Activated T-helper 1 cell treated with Interleukin-2 at 50 U/mL for 16 hours (primary cell): ENCODE data around the gene SH3BP4.

Source experiments
- DNase-seq: peaks from one replicate; pipeline ENCODE4 v3.0.0-alpha.2; 2020; ENCODE audit warnings: low read depth

The SH3BP4 gene

DNA sequence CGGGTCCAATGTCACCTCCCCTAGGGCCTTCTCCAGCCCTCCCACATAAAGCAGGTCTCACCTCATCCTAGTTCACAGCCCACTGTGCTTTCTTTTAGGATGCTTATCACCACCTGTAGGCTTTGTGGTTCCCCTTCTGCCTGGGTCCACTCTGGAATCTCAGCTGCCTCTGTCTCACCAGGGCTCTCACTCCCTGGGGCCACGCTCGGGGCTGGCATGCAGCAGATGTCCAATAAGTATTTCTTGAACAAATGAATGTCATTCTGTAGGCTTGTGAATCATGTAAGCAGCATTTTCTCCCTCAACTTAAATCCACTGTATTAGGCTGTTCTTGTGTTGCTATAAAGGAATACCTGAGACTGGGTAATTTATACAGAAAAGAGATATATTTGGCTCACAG lies 4.3 kb upstream of the SH3BP4 start:
- DNase-seq = no peak

DNA sequence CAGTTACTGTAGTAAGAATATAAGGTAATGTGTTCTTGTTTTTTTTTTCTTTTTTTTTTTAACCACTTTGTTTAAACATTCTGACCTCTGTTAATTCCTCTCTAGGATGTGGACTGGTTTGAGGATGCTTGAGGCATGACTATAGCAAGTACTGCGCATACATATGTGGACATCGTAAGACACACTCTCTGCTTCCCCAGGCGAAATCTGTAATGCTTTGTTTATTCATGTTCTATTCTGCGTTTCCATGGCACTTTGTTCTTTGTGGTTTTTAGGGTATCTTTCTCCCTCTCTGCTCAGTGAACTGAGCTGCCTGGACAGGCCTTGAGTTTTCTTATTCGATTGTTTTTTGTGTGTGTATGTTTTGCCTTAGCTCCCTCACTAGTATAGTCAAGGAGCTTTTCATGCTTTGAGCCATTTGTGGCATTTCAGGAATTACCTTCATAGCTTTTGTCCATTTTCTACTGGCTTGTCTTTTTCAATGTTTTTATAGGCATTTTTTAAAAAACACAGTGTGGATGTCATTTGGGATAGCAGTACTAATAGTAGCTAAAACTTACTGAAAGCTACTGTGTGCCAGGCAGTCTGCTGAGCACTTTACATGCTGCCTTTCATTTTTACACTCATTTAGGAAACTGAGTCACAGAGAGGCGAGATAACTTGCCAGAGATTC lies 1.9 kb upstream of the SH3BP4 start:
- DNase-seq = no peak

DNA sequence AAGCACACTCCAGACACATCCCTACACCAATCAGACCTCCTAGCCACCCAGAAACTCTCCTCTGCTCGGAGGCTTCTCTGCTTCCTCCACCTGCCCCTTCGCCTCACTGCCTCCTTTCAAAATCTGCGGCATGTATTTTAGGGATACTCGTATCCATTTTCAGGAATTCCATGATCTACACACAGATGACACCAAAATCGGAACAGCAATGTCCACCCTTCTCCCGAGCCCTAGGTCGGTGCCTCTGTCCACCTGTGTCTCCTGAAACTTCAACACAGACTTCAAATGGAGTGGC lies 1.4 kb upstream of the SH3BP4 start:
- DNase-seq = no peak

DNA sequence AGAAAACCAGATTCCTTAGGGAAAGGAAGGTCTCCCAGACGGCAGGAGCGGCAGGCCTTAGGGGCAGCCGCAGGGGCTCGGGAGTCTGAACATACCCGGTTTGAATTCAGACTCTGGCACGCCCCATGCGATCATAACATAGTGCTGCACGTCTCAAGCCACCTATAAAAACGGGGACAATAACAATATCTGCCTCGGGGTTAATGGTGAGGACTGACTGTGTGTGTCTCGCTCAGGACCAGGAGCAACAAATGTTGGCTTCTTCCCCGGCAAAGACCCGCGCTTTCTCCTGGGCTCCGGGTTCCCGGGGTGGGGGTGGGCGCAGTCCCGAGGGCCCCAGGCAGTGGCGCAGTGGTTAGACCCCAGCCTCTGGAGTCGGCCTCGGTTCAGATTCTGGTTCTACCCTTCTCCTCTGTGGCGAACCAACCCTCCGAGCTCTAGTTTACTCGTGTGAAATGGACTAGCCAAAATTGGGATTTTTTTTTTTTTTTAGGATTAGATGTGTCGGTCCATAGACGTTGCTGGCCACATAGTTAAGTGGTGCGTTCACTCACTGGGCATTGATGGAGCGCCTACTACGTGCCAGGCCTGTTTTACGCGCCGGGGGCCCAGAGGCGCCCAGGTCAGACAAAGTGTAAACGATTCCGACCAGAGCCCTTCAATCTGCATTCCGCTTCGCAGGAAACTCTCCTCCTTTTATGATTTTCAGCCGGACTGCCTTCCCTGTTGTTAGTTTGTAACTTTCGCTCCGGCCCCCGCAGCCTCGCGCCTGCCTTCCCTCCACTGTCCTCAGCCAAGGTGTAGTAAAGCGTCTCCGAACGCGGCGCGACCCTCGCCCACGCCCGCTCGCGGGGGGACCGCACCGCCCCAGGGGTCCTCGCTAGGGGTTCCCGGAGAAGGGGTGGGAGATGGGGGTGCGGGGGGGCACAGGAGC lies 820 bp upstream of the SH3BP4 start:
- no peak for DNase-seq

DNA sequence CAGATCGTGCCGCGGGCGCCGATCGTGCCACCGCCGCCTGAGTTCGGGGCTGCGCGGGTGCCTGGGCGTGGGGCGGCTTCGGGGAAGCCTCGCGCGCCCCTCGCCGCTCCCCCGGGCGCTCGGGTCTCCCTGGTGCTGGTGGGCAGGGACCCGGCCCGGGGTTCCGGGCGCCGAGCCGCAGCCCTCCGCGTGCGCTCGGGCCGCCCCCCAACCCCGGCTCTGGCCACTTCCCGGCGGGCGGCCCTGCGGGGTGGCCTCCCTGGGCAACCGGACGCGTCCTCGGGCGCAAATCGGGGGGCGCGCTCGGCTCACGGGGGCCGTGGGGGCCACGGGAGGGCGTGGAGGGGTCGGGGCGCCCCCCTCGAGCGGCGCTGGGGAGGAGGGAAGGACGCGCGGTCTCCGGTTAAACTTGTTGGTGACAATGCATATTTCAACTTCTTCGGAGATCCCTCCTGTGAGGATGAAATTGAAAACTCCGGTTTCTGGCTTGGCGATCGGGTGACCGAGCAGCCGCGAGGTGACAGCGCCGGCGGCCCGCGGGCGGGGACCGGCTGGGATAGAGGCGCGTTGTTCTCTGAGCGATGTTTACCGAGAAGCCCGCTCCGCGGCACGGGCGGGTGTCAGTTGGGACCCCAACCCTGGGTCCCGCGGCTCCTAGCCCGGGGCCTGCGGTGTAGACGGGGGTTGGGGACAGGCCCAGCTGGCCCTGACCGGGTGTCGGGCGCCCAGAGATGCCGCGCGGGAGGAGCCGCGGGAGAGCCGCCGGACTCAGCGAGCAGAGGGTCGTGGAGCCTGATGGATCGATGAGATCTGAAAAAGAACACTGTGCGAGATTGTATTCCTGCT lies 676 bp downstream of the SH3BP4 start:
- DNase-seq = no peak

DNA sequence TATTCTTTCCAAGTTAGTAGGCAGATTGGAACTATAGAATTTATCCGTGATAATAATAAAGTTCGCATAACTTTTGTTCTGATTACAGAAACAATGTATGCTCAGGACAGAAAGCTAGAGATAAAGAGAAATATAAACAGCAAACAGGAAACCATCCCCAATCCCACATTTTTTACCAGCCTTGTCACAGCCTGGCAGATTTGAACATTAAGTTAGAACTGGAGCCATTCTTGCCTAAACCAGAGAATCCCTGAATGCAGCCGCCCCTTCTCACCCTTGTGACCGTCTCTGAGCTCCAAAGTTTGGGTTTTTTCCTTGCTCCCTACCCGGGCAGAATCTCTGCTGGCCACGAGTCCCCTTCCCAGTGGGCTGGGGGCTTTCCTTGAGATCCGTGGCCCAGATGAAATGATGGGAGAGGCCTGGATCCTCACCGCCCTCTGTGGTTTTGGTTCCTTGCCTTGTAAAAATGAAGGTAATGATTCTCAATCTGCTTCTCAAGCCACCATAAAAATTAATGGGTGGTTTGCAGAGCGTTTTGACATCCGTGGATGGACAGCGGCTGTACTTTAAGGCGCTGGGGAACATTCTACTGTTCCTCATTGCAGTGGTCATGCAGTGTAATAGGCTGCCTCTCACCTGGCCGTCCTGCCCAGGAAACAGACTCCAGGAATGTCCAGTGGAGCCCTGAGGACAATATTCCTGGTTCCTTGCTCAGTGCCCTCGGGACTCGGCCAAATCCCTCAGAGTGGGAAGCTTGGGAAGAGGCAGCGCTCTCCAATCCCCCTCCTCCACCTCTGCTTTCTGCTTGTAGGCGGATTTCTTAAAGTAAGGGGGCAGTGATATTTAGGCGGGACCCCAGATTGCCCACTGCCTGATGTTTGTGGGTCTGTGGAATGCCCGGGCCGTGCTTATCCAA lies 1.6 kb downstream of the SH3BP4 start:
- DNase-seq = no peak

DNA sequence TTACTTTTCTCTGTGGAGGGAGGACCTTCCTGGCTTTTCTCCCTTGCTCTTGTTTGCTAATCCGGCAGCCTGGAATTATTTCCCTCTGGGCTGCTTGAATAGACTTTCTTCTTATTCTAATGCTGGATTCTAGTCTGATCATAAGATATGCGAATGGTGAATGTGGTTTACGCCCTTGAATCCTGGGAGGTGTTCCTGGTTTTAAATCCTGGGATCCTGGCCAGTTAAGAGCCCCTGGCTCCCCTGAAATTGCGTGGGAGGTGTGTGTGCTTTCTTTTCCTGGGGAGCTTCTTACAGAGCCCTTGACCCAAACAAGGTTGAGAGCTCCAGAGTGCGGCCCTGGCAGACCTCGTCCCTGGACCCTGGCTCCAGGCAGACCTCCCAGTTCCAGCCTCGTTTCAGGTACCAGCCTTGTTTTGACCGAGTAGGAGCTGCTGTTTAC lies 2.8 kb downstream of the SH3BP4 start:
- no peak for DNase-seq

DNA sequence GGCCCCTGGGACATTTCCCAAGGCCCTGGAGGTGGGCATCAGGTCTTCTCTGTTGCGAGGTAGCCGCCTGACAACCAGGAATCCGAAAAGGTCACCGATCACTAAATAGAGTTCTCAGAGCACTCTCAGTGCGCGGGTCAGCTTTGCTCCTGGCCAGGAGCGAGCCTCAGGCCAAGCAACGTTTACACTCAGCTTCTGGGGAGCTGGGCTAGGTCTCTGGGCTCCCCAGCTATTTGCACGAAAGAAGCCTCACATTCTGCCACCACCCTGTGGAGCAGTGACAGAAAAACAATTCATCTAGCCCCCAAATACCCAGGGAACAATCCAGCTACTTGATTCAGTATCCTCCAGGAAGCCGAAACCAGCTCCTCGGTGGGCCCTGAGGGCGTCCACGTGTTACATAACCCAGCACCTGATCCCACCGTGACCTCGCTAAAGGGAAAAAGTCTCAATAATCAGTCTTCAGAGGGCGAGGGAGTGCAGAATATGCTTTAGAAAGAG lies 3.3 kb downstream of the SH3BP4 start:
- no peak for DNase-seq

DNA sequence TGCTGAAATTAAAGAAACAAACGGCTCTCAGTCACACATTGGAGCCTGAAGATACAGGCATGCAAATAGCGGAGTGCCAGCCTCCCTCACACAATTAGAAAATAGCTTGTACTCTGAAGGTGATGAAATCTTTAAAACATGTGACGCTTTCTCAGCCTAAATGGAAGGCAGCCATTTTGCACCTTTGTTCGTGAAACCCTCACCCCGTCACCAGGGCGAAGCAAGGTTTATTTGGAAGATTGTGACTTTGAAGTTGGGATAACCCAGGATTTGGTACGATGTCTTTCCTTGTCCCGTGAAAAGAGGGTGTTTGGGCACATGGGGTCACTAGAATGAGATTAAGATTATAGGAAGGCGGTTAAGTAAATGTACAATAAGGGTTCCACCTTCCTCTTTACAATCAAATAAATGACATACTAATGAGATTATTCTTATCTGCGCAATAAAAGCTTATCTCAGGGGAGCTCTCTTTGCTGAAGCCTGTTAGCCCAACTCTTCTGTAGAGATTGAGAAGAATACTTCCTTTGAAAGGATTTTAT lies 4.2 kb downstream of the SH3BP4 start:
- DNase-seq = no peak

DNA sequence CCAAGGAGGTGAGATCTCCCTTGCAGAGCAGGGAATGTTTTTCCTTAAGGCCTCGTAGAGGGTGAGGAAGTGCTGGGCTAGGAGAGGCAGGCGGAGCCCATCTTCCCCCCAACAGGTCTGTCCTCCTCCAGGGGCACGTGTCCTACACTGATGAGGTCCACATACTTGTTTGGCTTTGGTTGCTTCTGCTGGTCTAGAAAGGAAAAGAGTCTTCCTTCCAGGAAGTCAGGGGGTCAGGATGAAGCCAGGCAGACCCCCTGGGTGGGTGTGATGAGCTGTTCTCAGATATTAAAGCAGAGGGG lies 6.0 kb downstream of the SH3BP4 start:
- DNase-seq = no peak

DNA sequence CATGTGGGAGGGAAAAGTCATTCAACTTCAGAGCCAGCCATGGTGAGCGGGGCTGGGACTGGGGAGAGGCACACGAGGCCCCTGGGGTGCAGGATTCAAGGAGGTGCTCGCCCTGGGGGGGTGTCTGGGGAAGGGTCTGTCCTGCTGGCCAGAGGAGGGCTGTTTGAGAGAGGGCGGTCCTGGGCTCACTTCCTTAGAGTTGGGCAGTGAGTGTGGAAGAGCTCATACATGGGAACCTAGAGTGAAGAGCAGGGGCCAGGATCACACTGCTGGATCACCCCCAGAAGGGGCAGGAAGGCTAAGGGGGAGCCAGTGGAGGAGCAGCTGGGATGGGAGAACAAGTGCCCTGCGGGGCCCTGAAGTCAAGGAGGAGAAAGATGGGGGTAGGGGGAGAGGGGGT lies 6.5 kb downstream of the SH3BP4 start:
- no peak for DNase-seq

DNA sequence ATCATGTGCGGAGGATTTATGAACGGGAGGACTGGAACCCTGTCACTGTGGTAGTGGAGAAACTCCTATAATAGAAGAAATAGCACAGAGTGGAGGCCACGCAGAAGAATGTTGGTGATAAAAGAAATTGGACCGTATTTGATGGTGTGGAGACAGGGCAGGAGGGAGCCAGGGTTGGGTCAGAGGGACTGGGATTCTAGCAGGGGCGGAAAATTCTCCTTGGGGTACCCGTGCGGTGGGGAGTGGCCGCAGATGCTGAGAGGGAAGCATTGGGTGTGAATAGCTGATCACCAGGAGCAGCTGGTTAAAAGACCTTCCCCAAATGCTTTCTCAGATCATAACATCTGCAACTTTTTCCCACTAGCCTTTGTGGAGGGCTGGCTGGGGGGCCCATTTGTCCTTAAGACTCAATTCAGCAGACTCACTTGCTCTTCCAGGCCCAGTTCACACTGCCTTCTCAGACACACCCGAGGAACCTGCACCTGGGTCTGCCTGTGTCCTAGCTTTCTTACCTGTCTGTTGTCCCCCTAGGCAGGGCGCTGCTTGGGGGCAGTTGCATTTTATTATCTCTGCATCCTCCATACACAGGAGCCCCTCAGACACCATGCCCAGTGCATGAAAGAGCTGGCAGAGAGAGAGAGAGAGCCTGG lies 7.1 kb downstream of the SH3BP4 start:
- DNase-seq = no peak

DNA sequence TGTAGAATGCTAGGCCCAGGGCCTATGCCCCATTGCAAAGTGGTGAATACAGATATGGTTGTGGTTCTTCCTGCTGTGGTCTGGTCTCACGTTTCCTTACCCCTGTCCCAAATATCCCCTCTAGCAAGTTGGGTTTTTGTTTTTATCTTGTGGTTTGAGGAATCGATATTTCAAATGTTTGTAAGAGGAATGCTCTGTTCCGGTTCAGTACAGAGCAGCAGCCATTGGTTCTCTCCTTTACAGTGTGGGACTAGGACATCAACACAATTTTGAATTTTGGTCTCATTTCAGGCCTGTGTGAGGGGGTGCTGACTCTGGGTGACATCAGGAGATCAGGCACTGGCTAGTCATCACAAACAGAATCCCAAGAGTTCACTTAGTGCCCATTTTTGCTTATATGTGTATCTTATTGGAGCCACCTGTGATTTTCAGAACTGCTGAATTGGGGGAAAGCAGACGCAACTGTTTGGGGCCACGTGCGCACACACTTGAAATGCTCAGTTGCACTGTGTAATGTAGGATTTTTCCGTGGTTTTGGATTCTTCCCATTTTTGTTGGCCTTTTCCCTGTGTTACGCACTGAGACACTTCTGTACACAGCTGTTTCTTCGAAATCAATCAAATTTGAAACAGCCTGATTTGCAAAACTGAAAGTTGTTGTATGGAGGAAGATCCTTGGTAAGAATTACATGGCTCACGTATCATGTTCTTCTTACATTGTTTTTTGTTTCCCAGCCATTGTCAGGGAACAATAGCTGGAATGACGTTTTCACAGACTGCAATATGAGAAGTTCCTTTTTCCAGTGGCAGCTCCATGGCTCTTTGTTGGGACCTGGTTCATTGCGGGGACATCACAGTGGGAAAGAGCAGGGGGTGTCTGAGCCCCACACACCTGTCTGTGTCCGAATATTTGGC lies 8.6 kb downstream of the SH3BP4 start:
- no peak for DNase-seq

DNA sequence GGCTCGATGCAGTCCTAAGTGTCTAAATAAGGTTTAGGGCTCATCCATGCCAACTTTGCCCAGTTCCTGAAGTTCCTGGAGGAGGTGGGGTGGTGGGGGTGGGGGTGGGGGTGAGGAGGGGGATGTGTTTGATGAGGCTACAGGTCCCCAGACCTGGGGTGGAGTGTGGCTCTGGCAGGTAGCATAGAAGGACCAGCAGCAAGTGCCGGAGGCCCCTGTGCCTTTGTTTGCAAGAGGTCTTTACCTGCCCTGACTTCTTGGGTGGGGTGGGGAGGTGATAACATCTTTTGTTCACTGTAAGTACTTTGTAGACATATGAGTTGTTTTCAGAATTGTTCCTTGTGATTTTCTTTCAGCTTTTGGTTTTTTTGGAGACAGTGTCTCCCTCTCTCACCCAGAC lies 10.0 kb downstream of the SH3BP4 start:
- DNase-seq = no peak

DNA sequence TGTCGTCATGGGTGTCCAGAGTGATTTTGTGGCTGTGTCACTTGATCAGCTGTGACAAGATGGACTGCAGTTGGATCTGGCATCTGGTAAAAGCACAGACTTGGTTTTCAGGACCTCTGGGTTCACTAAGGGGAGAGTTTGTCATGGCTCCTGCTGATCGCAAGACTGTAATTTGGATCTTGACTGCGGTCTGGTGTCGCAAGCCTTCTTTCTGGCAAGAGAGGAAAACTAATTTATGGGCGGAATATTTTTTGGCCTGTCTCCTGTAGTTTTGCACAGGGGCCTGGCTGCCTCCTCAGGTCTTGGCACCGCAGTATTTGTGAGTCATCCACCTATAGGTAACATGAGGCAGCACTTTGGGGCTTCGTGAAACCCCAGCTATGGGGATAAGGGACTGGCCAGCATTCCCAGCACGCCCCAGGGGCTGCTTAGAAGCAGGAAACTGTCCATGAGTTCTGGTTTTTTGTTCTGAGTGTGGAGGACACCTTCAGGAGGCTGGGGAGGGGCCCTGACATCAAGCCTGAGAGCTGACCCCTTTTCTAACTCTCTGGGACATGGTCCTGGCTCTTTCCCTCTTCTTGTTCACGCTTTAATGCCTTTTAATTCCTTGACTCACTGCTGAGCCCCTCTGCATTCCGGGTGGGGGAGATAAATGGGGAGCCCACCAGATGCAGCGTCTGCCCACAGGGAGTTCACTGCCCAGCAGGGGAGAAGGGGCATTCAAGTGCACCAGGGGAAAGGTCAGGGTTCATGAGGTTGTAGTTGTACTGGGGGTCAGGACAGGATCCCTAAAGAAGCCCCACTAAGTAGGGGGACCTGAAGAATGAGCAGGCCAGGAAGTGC lies 12.2 kb downstream of the SH3BP4 start:
- DNase-seq = no peak

DNA sequence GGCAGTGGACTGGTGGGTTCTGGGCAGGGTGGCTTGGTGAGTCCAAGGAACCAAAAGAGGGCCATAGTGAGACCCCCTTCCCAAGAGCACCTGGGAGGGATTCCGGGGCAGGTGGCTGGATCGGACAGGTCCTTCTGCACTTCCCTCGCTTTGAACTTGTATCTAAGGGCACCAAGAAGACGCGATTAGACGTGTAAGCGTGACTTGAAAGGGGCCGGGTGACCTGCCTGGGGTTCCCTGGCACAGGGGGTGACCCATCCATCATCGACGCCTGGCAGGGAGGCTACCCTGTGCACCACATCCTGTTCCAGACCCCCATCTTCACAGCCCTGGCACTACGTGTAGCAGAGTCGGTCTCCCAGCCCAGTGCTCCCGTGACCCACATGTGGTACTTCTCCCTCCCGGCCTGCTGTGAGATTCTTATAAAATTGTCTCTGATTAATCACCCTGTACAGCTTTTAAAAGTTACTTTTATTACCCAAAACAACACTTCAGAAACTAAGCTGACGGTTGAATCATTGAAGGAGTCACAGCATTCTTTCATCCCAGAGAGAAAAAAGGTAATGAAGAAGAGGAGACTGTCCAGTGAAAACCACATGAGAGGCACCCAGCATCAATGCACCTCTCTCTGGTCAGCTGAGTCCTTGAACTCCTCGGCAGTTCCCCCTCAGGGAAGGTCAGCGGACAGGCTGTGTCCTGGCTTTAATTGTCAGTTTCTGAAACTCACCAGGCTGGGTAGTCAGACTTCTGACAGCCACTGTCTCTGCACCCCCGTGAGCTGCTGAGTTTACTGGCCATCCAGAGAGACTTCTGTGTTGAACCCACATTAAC lies 13.0 kb downstream of the SH3BP4 start:
- no peak for DNase-seq

DNA sequence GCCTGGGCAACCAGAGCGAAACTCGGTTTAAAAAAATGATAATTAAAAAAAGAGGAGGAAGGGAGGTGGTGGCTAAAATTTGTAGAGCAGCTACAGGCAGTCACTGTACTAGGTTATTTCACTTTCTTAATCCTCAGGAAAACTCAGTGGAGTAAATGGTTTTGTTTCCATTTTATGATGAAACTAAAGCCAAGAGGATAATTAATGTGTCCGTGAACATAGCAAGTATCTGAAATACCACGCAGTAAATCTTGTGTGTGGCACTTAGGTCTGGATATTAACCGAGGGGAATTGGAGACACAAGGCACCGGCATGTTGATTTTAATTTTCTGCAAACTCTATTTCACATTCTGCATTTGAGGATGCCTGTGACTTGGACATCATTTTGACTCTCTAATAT lies 14.5 kb downstream of the SH3BP4 start:
- DNase-seq = no peak
